HG02870 (cell line): ENCODE results near the gene TLR4.
A peak's percentile ranks its signal among the peaks of the same experiment; 100 is the strongest.

Experiments used
- ATAC-seq: cut with Tn5 transposase; IDR thresholded peaks from one replicate; pipeline ENCODE4 v1.9.1; 2021; ENCODE audit warnings: mild to moderate bottlenecking, moderate library complexity; ENCODE audit not compliant: unreplicated experiment

TLR4 gene

DNA sequence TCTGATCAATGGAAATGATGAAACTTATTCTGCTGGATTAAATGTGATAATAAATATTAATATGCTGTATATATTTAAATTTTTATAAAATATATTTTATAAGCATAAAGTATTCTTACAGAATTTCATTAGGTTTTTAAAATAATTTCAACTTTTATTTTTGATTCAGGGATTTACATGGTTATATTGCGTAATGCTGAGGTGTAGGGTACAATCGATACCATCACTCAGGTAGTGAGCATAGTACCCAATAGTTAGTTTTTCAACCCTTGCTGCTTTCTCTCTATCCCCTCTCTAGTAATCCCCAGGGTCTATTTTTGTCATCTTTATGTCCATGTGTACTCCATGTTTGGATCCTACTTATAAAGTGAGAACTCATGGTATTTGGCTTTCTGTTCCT lies 5.7 kb downstream of the TLR4 start:
- no peak for ATAC-seq

DNA sequence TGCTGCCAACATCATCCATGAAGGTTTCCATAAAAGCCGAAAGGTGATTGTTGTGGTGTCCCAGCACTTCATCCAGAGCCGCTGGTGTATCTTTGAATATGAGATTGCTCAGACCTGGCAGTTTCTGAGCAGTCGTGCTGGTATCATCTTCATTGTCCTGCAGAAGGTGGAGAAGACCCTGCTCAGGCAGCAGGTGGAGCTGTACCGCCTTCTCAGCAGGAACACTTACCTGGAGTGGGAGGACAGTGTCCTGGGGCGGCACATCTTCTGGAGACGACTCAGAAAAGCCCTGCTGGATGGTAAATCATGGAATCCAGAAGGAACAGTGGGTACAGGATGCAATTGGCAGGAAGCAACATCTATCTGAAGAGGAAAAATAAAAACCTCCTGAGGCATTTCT lies 10.1 kb downstream of the TLR4 start:
- ATAC-seq, result no peak

DNA sequence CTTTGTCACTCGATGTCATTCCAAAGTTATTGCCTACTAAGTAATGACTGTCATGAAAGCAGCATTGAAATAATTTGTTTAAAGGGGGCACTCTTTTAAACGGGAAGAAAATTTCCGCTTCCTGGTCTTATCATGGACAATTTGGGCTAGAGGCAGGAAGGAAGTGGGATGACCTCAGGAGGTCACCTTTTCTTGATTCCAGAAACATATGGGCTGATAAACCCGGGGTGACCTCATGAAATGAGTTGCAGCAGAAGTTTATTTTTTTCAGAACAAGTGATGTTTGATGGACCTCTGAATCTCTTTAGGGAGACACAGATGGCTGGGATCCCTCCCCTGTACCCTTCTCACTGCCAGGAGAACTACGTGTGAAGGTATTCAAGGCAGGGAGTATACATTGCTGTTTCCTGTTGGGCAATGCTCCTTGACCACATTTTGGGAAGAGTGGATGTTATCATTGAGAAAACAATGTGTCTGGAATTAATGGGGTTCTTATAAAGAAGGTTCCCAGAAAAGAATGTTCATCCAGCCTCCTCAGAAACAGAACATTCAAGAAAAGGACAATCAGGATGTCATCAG lies 11.3 kb downstream of the TLR4 start:
- ATAC-seq, result no peak

DNA sequence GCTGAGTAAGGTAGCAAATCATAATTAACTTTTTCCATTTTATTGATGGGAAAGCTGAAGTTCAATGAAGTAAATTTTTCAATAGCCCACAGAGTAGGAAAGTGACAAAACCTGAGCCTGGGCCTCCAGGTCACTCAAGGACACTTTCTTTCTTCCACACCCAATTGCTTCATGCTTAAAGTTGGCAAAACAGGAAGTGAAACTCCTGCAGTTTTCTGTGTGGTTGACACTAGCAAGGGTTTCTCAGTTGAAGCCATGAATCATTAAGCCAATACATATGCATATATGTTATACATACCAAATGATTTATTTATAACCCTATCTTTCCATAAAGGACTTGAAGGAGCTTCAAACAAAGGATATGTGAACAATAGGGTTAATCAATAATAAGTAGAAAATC lies 13.9 kb downstream of the TLR4 start:
- ATAC-seq, result peak; percentile 95

DNA sequence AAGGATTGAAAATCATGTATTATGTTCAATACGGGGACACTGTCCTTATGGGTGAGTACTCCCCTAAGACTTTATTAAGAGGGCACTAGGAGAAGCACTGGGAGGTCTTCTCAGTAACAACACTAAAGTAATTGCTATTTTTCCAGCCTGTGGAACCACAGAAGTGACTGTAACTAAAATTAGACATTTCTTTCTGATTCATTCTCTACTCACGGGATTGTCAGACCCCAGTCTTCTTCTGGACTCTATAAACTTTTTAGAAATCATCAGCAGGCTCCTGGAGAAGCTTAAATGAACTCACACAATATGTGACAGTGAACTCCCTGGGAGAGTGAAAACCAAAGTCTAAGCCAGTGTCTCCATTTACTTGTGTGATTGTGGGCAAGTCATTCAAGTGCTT lies 14.5 kb downstream of the TLR4 start:
- ATAC-seq, result no peak

DNA sequence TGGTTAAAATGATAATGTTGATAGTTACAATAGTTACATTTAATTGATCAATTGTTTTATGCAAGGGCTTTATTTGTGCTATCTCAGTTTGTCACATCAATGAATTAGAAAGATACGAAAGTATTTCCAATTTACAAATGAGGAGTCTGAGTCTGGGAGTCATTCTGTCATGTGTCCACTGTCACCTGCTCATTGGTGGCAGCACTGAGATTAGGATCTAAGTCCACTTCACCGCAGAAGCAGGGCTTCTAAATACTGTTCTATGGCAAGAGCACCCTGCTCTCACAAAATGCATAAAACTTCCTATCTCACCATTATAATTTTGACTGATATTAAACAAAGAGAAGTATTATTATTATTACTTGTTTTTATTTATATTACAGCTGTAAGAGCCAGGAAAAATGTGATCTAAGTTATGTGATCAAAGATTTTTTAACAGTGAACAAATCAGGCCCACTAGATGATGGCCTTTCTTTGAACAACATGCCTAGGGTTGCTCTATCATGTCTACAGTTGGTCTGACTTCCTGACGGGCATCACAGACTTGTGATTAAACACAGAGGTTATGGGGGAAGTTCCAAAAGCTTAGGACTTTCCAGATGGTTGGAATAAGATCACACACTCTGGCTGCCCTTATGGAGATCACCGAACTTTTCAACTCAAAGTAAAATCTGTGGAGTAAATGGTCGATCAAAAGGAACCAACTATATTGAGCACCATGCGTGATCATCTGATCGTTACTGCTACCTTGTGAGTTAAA lies 15.1 kb downstream of the TLR4 start:
- no peak for ATAC-seq

DNA sequence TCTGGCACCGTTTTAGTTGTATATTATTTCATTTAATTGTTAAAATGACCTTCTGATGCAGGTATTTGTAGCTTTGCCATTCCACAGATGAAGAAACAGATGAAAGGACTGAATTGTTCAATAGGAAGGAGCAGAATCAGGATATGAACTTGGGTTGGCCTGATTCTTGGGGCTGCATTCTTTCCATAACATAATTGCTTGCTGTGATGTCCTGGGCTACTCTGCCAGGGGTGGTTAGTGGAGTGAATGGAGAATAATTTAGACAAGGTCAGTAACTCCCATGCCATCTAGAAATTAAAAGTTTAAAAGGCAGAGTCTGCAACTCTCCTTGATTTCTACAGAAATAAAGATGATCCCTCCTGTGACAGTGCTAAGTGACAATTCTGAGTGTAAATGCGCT lies 15.9 kb downstream of the TLR4 start:
- ATAC-seq, result no peak

DNA sequence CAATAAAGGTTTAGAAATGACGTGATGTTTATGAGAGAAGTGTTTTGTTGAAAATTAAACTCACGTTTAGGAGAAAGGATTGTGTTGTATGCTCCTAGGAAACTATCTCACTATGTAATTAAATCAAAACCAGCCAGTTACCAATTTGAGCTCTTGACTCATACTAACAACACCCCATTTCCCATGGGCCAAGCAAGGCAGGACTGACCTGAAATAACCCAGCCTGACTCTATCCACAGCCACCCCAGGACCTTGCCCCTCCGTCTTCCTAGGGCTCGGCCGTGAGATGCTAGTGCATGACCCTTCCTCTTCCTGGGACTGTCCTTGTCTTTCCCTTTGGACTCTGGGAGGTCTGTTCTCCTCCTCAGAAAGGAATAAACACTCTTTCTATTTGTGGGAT lies 16.4 kb downstream of the TLR4 start:
- no peak for ATAC-seq

DNA sequence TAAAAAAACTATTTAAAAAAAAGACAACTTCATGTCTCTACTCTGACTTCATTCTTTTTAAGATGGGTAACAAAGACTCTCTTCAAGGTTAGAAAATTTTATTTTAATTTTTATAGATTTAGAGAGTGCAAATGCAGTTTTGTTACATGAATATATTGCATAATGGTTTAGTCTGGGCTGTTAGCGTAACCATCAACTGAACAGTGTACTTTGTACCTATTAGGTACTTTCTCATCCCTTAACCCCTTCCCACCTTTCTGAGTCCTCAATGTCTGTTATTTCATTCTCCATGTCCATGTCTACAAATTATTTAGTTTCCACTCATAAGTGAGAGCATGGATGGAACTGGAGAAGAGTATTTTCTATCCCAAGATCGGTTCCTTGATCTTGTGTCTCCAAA lies 16.8 kb downstream of the TLR4 start:
- no peak for ATAC-seq

DNA sequence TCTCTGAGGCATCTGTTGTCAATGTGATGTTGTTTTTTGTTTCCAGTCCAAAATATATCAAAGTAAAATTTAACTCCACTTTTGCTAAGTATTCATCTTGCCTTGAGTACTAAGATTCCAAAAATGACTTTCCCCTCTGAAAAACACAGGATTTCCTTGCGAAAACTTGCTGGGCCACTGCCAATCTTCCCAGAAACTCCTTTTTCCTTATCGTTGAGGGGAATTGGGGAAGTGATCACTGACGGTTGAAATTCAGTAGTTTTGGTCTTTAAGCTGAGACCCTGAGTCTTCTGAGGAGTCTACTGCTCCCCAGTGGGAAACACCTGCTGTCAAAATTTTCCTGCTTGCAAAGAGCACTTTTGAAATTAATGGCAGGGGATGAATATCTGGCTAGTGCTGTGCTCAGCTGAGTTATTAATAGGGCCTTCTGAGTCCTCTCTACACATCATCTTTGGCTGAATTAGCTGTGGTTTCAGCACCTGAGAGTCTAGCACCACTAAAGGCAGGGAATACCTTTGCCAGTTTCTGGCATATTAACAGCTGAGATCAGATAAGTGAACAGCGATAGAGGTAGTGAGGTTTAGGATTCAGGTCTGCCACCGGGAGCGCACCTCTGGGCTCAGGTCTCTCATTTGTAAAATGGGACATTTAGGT lies 18.0 kb downstream of the TLR4 start:
- ATAC-seq, result no peak

DNA sequence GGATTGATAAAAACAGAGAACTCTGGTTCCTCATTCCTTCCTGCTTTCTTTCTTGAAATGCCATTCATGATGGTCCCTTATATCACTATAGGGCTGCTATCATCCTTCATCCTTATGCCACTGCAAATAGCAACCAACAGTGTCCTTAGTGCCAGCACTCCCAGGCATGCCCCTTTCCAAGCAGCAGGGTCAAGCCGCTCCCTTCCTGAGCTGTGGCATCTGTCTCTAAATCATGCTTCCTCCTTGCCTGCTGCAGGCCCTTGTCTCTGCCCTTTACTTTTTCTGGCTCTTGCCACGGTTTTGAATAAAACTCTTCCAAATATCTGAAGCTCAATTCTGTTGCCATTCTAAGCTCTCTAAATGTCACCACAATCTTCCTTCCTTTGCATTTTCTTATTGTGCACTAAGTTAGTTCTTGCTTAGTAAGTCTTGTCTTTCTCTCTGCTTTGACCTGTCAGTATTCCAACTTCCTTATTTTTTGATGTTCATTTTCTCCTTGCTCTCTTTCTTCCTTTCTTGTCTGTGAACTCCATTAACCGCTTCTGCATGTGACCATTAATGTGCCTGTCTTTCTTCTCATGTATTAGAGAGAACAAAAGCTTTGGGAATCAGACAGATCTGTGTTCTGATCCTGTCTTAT lies 19.9 kb downstream of the TLR4 start:
- ATAC-seq, result no peak

DNA sequence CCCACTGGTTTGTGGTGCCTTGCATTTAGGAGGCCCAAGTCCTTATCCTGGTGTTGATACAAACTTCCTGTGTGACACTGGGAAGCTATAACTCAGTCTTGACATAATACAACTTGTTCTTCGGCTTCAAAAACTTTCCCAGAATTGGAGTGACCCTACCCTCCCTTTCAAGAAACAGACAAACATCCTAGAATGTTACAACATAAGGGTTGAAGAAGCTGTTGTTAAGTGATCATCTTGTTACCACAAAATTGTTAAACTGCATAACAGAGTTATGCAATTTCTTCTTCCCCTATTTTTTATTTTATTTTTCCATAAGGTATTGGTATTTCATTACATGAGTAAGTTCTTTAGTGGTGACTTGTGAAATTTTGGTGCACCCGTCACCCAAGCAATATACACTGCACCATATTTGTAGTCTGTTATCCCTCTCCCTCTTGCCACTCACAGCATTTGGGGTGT lies 21.3 kb downstream of the TLR4 start:
- no peak for ATAC-seq

DNA sequence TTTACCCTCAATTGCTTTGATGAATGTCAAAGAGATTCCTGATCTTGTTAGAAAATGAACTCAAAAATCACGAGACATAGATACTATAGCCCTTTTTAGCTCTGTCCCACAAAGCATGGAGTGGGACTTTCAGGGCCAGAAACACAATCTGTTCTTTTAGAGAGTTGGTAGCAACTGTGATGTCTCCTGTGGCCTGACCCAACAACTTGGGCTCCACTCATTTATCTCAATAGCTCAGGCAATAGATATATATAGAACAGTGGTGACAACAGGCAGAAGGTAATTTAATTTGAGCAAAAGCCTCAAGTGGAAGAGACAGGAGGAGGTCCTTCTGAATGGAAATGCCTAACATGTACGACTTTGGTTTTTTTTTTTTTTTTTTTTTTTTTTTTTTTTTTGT lies 25.2 kb downstream of the TLR4 start:
- ATAC-seq, result no peak

DNA sequence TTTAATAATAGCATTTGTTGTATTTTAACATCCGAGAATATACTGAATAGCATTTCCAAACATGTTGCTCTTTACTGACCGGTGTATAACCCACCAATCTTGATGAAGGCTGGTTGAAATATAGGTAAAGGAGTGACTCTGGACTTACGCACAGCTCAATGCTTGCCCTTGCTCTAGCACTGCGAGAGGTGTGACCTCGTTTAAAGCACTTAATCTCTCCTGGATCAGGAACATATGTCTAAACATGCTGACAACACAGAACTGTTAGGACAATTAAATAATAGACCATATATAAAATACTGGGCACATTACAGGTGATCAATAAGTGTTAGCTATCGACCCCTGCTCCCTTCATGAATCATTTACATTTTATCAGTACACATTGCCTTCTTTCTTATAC lies 28.3 kb downstream of the TLR4 start:
- ATAC-seq, result no peak

DNA sequence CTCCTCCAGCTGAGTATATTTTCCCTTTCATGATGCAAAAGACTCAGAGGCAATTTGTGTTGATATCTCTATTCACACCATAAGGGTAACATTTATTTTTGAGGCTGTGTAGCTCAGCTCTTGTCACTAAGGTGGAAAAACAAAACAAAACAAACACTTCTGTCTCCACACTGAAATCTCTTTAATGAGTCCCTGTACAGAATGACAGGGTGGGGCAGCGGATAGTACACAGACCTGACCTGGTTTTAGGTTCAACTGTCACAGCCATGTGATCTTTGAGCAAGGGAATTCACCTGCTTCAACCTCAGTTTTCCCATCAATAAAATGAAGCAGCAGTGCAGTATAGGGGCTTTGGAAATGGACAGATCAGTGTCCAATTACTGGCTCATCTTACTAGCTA lies 29.3 kb downstream of the TLR4 start:
- no peak for ATAC-seq

DNA sequence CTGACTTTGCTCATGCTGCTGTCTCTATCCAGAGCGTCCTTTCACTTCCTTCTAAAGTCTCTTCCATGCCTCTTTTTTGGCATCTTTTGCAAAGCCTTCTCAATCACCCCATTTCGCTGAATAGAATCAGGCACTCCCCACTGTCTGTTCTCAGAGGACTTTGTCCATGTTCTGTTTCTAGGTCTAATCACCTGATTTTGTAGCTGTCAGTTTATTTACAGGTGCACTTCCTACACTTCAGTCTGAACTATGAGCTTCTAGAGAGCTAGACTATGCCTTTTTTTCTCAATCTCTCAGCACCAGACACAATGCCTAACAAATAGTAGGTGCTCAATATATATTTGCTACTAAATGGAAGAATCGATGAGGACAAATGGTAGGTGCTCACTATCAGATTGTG lies 29.9 kb downstream of the TLR4 start:
- ATAC-seq, result no peak

DNA sequence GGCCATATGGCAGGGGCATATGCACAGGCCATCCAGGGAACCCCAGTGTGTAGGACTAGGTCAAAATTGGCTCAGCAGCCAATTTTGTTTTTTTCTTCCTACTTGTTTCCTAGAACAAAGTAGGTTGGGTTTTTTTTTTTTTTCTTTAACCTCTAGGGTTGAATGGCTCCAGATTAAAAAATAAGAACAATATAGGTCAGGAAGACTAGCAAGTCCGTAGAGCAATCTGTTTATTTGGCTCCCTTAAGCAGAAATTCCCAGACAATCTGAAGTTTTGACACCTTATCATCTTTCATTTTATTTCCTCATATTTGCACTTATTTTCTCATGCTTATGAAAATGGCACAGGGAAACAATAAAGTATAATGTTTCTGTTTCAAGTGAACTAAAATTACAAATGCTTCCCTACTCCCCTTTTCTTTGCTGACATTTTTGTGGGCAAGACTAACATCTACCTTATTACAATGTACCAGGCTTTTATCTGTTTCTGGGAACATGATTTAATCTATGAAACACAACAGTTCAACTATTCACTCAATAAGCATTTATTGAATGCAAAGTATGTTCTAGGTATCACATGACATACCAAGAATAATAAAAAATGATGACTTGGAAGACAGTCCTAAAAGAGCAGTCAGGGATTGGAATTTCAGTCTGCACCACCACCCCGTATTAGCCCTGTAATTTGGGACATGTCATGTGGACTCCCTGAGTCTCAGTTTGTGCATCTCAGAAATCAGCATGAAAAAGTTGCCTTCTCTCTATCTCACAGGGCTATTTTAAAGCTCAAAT lies 30.5 kb downstream of the TLR4 start:
- ATAC-seq, result no peak

DNA sequence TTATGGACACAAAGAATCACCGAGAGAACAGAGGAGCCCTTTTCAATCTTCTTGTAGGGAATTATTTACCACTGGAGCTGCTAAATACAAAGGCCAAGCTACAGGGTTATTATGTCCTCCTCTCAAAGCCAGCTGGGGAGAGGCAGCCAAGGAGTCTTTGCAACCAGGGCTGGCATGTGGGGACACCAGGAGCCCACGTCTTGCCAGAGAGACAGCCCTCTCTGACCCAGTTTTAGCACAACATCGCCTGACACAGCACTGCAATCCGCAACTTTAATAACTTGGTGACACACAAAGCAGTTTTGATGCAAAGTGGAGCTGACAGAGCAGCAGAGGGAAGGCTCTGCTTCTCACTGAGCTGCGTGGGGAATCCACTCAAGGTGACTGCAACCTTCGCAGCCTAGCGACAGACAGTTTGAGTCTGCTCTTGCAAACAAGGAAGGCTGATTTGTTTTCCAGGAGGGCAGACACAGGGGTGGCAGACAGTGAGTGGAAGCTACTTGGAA lies 33.6 kb downstream of the TLR4 start:
- no peak for ATAC-seq

DNA sequence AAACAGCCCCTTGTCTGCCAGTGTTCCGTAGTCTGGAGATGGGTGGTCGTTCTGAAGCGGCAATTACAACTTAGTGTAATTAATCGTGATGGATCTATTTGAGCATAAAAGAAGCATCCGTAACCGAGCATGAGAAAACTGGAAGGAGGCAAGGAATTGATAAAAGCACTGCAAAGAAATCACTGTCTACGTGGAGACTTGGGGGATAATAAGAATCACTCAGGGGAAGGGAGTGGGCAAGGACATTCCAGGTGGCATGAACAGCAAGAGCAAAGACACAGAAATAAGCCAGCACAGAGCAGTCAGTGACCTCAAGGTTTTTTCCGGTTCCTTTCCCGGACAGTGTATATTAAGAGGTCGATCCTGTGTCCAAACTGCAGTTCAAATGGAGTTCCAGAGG lies 35.0 kb downstream of the TLR4 start:
- no peak for ATAC-seq

DNA sequence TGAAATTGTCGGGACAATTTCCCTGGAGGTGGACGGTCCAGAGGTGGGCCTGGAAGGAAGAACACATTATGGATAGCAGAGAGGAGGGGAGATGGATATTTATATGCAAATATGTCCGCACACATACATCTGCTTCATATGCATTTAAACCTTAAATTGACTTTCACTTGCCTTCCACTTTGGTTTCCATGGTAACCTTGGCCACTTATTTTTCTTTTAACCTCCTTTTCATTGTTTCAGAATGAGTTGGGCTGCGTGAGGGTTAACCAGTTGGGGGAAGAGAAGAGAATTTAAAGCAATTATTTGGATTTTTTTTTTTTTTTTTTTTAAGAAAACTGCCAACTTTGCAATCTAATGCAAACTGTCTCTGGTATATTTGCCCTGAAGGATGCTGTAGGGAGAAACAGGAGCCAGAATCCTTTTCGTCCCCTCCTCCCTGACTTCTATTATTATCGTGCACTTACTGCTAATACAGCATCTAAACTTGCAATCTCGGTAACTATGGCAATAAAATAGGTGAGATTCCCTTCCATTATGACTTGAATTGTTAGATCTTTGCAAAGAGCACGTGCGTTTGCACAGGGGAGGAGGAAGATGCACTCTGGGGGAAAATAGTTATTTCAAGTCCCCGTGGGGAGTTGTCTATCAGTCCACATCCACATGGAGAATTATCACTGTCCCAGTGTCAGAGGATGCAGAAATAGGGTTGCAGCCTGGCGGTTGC lies 35.6 kb downstream of the TLR4 start:
- no peak for ATAC-seq
